HCT116 (cell line): ENCODE results near the gene FSTL4. TPM values are rescaled to one million over a fixed set of nuclear protein-coding genes. Genes with fewer than 3 reads are reported as not detected.

ENCODE experiments used
- ATAC-seq: fragments of 200-7000 bp; cut with Tn5 transposase; 2 replicates; pipeline ENCODE4 v1.9.1; 2020; ENCODE audit warnings: mild to moderate bottlenecking, moderate library complexity
- BruUV-seq: library from RNA; stranded (reverse); fragments of 400-500 nt; replicated peaks from 2 replicates; lab custom pipeline; 2021; lab: Mats Ljungman, UMichigan
- CTCF ChIA-PET: fragments of 300-600 bp; sonication (Branson Sonifier 250); formaldehyde crosslinking; loops from one replicate; lab custom pipeline; 2021; ENCODE audit warnings: antibody characterized with exemption; lab: Charles Lee
- POLR2A ChIA-PET: fragments of 300-600, 350-600 bp; sonication (Branson Sonifier 250); formaldehyde crosslinking; loops from one replicate; lab custom pipeline; 2021; ENCODE audit warnings: antibody characterized with exemption; lab: Charles Lee
- RAD21 ChIA-PET, 2 experiments: fragments of 300-600 bp; sonication (Branson Sonifier 250); formaldehyde crosslinking; loops; one replicate each; lab custom pipeline; 2023; ENCODE audit warnings: low total read pairs in 2 of 2; ENCODE audit not compliant: uncharacterized antibody in 2 of 2, unreplicated experiment in 2 of 2, low non-redundant PET in 1 of 2; lab: Charles Lee
- DNase-seq: peaks from one replicate; pipeline ENCODE4 v3.0.0-alpha.2; 2010; ENCODE audit warnings: low read depth, low spot score
- H2AFZ ChIP-seq: fragments of 200-600 bp; shearing (Covaris generic), sonication (generic); 2 replicates; pipeline ENCODE4 v1.6.1; 2017; ENCODE audit warnings: low read depth, mixed run types, mixed read lengths, antibody characterized with exemption, low read length; ENCODE audit not compliant: poor library complexity, severe bottlenecking
- H3K27ac ChIP-seq: 2 replicates; pipeline ENCODE4 v1.5.1; 2012; ENCODE audit warnings: low read depth, low read length
- H3K27me3 ChIP-seq: fragments of 200-600 bp; sonication (generic); 2 replicates; pipeline ENCODE4 v1.6.1; 2016; ENCODE audit warnings: mixed run types, low read length, mixed read lengths; ENCODE audit not compliant: insufficient read depth
- H3K36me3 ChIP-seq, 2 experiments: fragments of 200-500 bp in 1 of 2; fragments of 200-600 bp in 1 of 2; sonication (Bioruptor generic) in 1 of 2; sonication (generic) in 1 of 2; 2 replicates each; pipeline versions ENCODE4 v1.5.1 to v1.6.1; 2014 to 2016; ENCODE audit warnings: low read length in 2 of 2, inconsistent platforms in 1 of 2, mixed read lengths in 1 of 2, mixed run types in 1 of 2; ENCODE audit not compliant: insufficient read depth in 2 of 2, control insufficient read depth in 1 of 2
- H3K4me1 ChIP-seq, 2 experiments: fragments of 200-600 bp in 1 of 2; sonication (generic) in 1 of 2; 2 replicates each; pipeline versions ENCODE4 v1.5.1 to v1.6.1; 2012 to 2017; ENCODE audit warnings: low read length in 2 of 2, inconsistent platforms in 1 of 2, mild to moderate bottlenecking in 1 of 2, mixed read lengths in 1 of 2, mixed run types in 1 of 2, moderate library complexity in 1 of 2; ENCODE audit not compliant: insufficient read depth in 2 of 2, control insufficient read depth in 1 of 2
- H3K4me2 ChIP-seq: fragments of 200-600 bp; sonication (generic); 2 replicates; pipeline ENCODE4 v1.6.1; 2017; ENCODE audit warnings: mixed run types, low read length, mixed read lengths
- H3K4me3 ChIP-seq, 2 experiments: fragments of 200-600 bp in 1 of 2; sonication (generic) in 1 of 2; replicated peaks in 1 of 2; 2 replicates each; pipeline ENCODE4 v1.5.1; 2011 to 2016; ENCODE audit warnings: low read length in 2 of 2, control low read depth in 1 of 2, low read depth in 1 of 2, mild to moderate bottlenecking in 1 of 2, mixed read lengths in 1 of 2, mixed run types in 1 of 2
- H3K79me2 ChIP-seq: fragments of 200-600 bp; sonication (generic); 2 replicates; pipeline ENCODE4 v1.6.1; 2017; ENCODE audit warnings: mild to moderate bottlenecking, mixed run types, low read length, moderate library complexity, mixed read lengths; ENCODE audit not compliant: insufficient read depth
- H3K9ac ChIP-seq: fragments of 200-600 bp; sonication (generic); 2 replicates; pipeline ENCODE4 v1.6.1; 2016; ENCODE audit warnings: low read length, mixed read lengths
- H3K9me2 ChIP-seq: fragments of 200-600 bp; sonication (generic), shearing (Covaris generic); 2 replicates; pipeline ENCODE4 v1.6.1; 2017; ENCODE audit warnings: mixed run types, mild to moderate bottlenecking, moderate library complexity; ENCODE audit not compliant: insufficient read depth
- H3K9me3 ChIP-seq, 2 experiments: fragments of 200-500 bp in 1 of 2; fragments of 200-600 bp in 1 of 2; sonication (Bioruptor generic) in 1 of 2; sonication (generic) in 1 of 2; 2 replicates each; pipeline ENCODE4 v1.6.1; 2014 to 2017; ENCODE audit warnings: low read length in 2 of 2, mixed read lengths in 2 of 2, inconsistent platforms in 1 of 2, low read depth in 1 of 2, mild to moderate bottlenecking in 1 of 2, mixed run types in 1 of 2, moderate library complexity in 1 of 2; ENCODE audit not compliant: control insufficient read depth in 1 of 2, insufficient read depth in 1 of 2
- H4K20me1 ChIP-seq: fragments of 200-600 bp; sonication (generic), shearing (Covaris generic); 2 replicates; pipeline ENCODE4 v1.6.1; 2017; ENCODE audit warnings: mixed run types, mild to moderate bottlenecking, moderate library complexity; ENCODE audit not compliant: insufficient read depth
- ATF3 ChIP-seq: IDR thresholded peaks from 2 replicates; pipeline ENCODE4 v1.6.1; 2012
- CBX3 ChIP-seq: IDR thresholded peaks from 2 replicates; pipeline ENCODE4 v1.6.1; 2012; ENCODE audit warnings: low read depth
- EGR1 ChIP-seq: IDR thresholded peaks from 2 replicates; pipeline ENCODE4 v1.6.1; 2012; ENCODE audit warnings: low read depth
- ELF1 ChIP-seq: IDR thresholded peaks from 2 replicates; pipeline ENCODE4 v1.6.1; 2012; ENCODE audit warnings: low read depth, borderline replicate concordance
- FOSL1 ChIP-seq: IDR thresholded peaks from 2 replicates; pipeline ENCODE4 v1.6.1; 2012; ENCODE audit warnings: low read depth
- POLR2A ChIP-seq: IDR thresholded peaks from 2 replicates; pipeline ENCODE4 v1.7.0; 2011; ENCODE audit warnings: borderline replicate concordance; ENCODE audit not compliant: insufficient read depth, insufficient read length; ENCODE audit errors: extremely low read depth
- POLR2AphosphoS5 ChIP-seq: IDR thresholded peaks from 2 replicates; pipeline ENCODE4 v1.6.1; 2011; ENCODE audit warnings: mild to moderate bottlenecking, low read depth, low read length, moderate library complexity
- SIN3A ChIP-seq: IDR thresholded peaks from 2 replicates; pipeline ENCODE4 v1.6.1; 2012; ENCODE audit warnings: low read depth
- YY1 ChIP-seq: IDR thresholded peaks from 2 replicates; pipeline ENCODE4 v1.6.1; 2011; ENCODE audit warnings: low read length, low read depth, moderate library complexity, mild to moderate bottlenecking; ENCODE audit not compliant: insufficient replicate concordance; ENCODE audit errors: extremely low read depth
- ZFX ChIP-seq: fragments of 450-650 bp; IDR thresholded peaks from 2 replicates; pipeline ENCODE4 v1.6.1; 2017
- ZNF274 ChIP-seq: fragments of 200-500 bp; sonication (Bioruptor generic); IDR thresholded peaks from 2 replicates; pipeline ENCODE4 v1.6.1; 2014; ENCODE audit warnings: mild to moderate bottlenecking, low read depth, low read length, inconsistent platforms
- intact Hi-C: fragments of 100-400 bp; cut with micrococcal nuclease; formaldehyde crosslinking; loops from 2 replicates; pipeline ENCODE4 v1.10.0; 2022
- total RNA-seq: library from RNA; stranded (reverse); gene quantifications from one replicate; pipeline ENCODE4 v1.2.1, GENCODE V29; 2021; ENCODE audit not compliant: unreplicated experiment
- TF ChIP-seq, protein P1 (sequence below): IDR thresholded peaks from 2 replicates; pipeline ENCODE4 v1.6.1; 2012; ENCODE audit warnings: low read depth

FSTL4 gene
- total RNA-seq, 1 experiment from 2014 or later, result 0.37 TPM

DNA sequence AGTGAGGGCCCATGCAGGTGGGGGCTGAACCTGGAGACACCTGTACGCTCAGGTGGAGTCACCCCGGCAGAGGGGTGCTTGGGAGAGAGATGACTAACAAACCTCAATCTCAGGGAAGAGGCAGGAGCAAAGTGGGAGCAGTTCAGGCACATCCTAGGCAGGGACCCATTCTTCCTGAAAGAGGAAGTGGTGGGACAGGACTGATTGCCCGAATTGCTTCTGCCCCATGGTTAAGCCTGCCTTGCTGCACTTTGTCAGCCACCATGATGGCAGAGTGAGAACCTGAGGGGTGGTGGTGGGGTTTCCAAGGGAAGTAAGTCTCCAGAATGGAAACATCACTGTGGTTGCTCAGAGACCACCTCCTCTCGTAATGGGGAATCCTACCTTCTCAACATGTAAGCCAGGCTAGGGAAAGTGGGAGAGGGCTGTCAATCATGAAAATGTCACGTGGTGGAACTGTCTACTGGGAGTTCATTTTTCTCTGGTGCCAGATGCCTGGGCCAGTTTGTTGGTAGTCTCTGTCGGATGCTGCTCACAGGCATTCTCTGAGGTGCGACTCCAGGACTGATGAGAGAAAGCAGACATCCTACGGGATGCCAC lies 410.2 kb downstream of the FSTL4 start:
- BruUV-seq, result no TSS peak
- POLR2A ChIA-PET, result no interaction called here
- no peak for DNase-seq
- ATAC-seq, result no peak
- Histone ChIP-seq H3K79me2 (no peaks in the 10 kb centered on the region), H3K27me3 (no peaks in the 10 kb centered on the region), H3K36me3 (no peaks in the 10 kb centered on the region)
- intact Hi-C loops, result no loop called here
- TF ChIP-seq YY1 (no peak), POLR2A (no peak), EGR1 (no peak), CBX3 (no peak), FOSL1 (no peak), ELF1 (no peak)
- TF ChIP-seq, all 23 proteins: peak for 0
- peaks cover 4 to 10% of the 10 kb centered on the region in 2 experiments; a peak in 3 of 4 replicates for H3K4me1 ChIP-seq
- H3K9ac ChIP-seq, result no peak overlapping the region
- no peaks in the 10 kb centered on the region for H3K9me3 ChIP-seq
- no peak overlapping the region for H3K27ac ChIP-seq
- no peak overlapping the region for H2AFZ ChIP-seq
- H3K4me3 ChIP-seq, result no peak overlapping the region
- H3K9me2 ChIP-seq, result no peaks in the 10 kb centered on the region
- ChIA-PET RAD21 (no interaction called here), CTCF (no interaction called here)
- H3K4me2 ChIP-seq, result no peak overlapping the region
- no peaks in the 10 kb centered on the region for H4K20me1 ChIP-seq

DNA sequence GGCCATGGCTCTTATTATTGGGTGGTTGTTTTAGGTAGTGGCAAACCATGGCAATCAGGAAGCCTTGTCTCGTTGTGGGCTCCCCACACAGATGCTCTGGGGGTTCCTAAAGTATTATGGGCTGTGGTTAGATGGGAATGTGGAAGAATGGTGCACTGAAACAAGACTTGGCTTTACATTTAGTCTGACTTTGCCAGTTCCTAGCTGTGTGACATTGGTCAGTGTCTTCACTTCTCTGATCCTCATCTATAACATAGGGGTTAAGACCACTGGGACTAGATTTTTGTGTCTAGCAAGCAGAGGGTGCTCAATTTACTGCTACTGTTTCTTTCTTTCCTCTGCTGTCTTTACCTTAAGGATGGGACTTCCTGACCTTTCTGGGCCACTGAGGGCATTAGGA lies 411.0 kb downstream of the FSTL4 start:
- no peak overlapping the region for H3K4me3 ChIP-seq
- H3K36me3 ChIP-seq, result no peaks in the 10 kb centered on the region
- H3K9me3 ChIP-seq, result no peaks in the 10 kb centered on the region
- H2AFZ ChIP-seq, result no peak overlapping the region
- no peaks in the 10 kb centered on the region for H3K27me3 ChIP-seq
- ATAC-seq (no peak), DNase-seq (no peak)
- ChIA-PET RAD21 (no interaction called here), CTCF (no interaction called here), POLR2A (no interaction called here)
- BruUV-seq, result no TSS peak
- no peak overlapping the region for H3K27ac ChIP-seq
- no peak overlapping the region for H3K9ac ChIP-seq
- intact Hi-C loops, result no loop called here
- TF ChIP-seq POLR2AphosphoS5 (no peak), ATF3 (no peak), SIN3A (no peak), EGR1 (no peak), ELF1 (no peak), ZFX (no peak), ZNF274 (no peak)
- TF ChIP-seq, protein P1, sequence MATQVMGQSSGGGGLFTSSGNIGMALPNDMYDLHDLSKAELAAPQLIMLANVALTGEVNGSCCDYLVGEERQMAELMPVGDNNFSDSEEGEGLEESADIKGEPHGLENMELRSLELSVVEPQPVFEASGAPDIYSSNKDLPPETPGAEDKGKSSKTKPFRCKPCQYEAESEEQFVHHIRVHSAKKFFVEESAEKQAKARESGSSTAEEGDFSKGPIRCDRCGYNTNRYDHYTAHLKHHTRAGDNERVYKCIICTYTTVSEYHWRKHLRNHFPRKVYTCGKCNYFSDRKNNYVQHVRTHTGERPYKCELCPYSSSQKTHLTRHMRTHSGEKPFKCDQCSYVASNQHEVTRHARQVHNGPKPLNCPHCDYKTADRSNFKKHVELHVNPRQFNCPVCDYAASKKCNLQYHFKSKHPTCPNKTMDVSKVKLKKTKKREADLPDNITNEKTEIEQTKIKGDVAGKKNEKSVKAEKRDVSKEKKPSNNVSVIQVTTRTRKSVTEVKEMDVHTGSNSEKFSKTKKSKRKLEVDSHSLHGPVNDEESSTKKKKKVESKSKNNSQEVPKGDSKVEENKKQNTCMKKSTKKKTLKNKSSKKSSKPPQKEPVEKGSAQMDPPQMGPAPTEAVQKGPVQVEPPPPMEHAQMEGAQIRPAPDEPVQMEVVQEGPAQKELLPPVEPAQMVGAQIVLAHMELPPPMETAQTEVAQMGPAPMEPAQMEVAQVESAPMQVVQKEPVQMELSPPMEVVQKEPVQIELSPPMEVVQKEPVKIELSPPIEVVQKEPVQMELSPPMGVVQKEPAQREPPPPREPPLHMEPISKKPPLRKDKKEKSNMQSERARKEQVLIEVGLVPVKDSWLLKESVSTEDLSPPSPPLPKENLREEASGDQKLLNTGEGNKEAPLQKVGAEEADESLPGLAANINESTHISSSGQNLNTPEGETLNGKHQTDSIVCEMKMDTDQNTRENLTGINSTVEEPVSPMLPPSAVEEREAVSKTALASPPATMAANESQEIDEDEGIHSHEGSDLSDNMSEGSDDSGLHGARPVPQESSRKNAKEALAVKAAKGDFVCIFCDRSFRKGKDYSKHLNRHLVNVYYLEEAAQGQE, result no peak
- H3K9me2 ChIP-seq, result no peaks in the 10 kb centered on the region
- no peaks in the 10 kb centered on the region for H4K20me1 ChIP-seq
- H3K79me2 ChIP-seq, result no peaks in the 10 kb centered on the region
- peaks cover 2 to 5% of the 10 kb centered on the region in 2 experiments; a peak in 3 of 4 replicates for H3K4me1 ChIP-seq
- no peak overlapping the region for H3K4me2 ChIP-seq
